Caki2 (cell line): ENCODE results near the gene KDM3B. TPM values are rescaled to one million over a fixed set of nuclear protein-coding genes. Genes with fewer than 3 reads are reported as not detected.
"Not testable (repeated sequence)": the region's sequence is repeated elsewhere in the genome, so short reads cannot be mapped to it uniquely, and the experiment has no call there.

Experiments used
- DNase-seq: peaks from one replicate; pipeline ENCODE4 v3.0.0-alpha.2; 2015; ENCODE audit warnings: low read depth
- in situ Hi-C: cut with HindIII; loops from 2 replicates; pipeline ENCODE4 v1.10.0; 2016; ENCODE audit warnings: low sequenced_read_pairs, low pct_unique_long_range_greater_than_20kb, mixed read lengths
- total RNA-seq: library from RNA; depleted of rRNA; stranded (reverse); fragments of >200 nt; shearing (Covaris generic); gene quantifications from 2 replicates; pipeline ENCODE4 v1.2.3, GENCODE V29; 2014; ENCODE audit warnings: low replicate concordance; rRNA removed

KDM3B gene
- total RNA-seq, 1 experiment from 2014 or later: 16.9 TPM

DNA sequence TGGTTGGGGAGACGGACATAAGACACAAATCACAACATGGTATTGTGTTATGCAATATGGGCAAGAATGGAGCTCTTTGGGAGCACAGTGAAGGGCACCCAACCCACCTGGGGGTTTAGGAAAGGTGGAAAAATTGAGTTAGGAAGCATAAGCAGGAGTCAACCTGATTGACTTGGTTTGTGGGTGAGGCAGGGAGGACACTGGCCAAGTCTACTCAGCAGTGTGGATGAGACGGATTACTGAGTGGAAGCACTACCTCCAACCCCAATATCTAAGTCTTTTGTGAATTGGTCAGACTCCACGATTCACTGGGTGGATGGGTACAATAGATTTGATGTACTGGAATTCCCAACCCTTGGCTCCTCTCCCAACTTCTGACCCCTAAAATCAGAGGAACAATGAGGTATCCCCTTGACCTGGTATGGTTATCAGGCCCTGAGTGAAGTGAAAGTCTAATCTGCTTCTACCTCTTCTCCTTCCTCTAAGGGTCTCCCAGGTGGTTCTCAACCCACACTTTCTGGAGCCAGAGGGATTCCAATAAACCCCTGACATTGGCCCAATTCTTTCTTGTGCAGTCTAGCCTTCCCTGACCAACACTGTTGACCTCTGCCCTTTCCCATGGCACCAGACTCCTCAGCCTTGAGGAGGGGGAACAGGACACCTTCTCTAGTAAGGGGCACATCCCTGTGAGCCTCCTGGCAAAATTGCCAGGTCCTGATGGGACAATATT, 118.0 kb downstream of the KDM3B start:
- in situ Hi-C loops: no loop called here
- DNase-seq: no peak

DNA sequence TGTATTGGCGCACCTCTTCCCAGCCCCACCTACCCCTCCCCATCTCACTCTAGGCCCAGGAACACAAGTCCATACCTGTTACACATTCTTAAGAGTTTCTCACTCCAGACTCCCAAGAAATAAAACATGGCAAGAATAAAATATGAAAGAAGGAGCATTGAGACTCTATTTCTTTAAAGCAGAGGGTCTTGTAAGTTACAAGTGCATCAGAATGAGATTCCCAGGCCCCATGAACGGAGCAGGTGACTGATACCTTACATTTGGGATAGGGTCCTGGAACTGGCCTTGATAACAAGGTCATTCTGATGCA, 118.5 kb downstream of the KDM3B start:
- no peak for DNase-seq
- in situ Hi-C loops: no loop called here

DNA sequence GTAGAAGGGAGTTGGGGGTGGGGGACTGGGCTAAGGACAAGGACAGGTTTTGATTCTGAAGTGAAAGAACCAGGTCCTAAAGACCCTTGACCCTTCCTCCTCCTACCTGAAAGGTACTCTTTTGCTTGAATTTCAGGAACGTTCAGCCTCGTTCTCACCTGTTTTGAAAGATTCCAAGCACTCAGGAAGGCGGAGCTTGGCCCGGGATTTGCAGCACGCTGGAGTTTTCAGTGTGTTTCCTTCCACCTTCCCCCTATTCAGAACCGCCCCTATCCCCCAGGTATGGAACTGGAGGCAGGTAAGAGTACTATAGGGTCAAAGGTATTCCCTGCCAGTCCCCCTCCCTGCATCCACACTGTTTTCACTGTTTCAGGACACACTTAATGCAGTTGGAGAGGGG, 119.9 kb downstream of the KDM3B start:
- no peak for DNase-seq
- in situ Hi-C loops: no loop called here

DNA sequence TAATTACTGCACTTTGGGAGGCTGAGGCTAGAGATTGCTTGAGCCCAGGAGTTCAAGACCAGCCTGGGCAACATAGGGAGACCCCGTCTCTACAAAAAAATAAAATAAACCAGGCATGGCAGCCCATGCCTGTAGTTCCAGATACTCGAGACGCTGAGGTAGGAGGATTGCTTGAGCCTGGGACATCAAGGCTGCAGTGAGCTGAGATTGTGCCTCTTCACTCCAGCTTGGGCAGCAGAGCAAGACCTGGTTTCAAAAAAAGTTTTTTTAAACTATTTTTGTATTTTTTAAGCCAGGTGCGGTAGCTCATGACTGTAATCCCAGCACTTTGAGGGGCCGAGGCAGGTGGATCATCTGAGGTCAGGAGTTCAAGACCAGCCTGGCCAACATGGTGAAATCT, 120.7 kb downstream of the KDM3B start:
- DNase-seq, in situ Hi-C loops: not testable (repeated sequence)

DNA sequence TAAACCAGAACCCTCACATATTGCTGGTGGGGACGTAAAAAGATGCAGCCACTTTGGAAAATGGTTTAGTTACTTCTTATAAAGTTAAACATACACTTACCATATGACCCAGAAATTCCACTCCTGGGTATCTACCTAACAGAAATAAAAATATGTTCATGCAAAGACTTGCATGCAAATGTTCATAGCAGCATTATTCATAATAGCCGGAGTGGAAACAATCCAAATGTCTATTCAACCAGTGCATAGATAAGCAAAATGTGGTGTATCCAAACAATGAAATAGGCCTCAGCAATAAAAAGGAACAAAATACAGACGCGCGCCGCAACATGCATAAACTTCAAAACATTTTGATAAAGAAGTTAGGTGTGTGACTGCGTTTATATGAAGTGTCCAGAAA, 124.4 kb downstream of the KDM3B start:
- DNase-seq: no peak
- in situ Hi-C loops: no loop called here

DNA sequence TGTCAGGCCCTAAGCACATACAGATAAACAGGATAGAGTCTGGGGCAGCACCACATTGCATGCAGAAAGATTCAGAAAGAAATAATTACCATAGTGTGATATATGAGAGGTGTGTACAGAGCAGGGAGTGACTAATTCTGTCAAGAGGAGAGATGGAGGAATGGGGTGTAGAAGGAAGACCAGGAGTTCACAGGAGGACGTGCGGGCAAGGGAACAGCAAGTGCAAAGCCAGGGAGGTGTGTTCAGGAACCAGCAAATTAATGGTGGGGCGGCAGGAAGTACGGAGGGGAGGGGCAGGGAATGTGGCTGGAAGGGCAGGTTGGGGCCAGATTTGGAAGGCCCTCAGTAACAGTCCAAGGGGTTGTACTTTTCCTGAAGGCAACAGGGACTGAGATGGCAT, 130.2 kb downstream of the KDM3B start:
- in situ Hi-C loops: no loop called here
- no peak for DNase-seq

Other genes with a start within 250 kb of the KDM3B start
- not detected in 2 replicates for gene NME5, start 213.3 kb upstream of the KDM3B start, total RNA-seq
- 47.4 and 61.5 TPM in 2 replicates for gene BRD8, start 174.1 kb upstream of the KDM3B start, total RNA-seq
- gene KIF20A, start 173.6 kb upstream of the KDM3B start, total RNA-seq: 33.1 and 43.9 TPM in 2 replicates
- gene CDC23, start 139.4 kb upstream of the KDM3B start, total RNA-seq: 16.0 and 17.6 TPM in 2 replicates
- not detected in 2 replicates for gene GFRA3, start 78.1 kb upstream of the KDM3B start, total RNA-seq
- gene CDC25C, start 20.9 kb upstream of the KDM3B start, total RNA-seq: 8.7 and 13.4 TPM in 2 replicates
- 12.9 and 16.6 TPM in 2 replicates for gene FAM53C, start 14.4 kb upstream of the KDM3B start, total RNA-seq
- 1.5 and 8.9 TPM in 2 replicates for gene REEP2, start 86.4 kb downstream of the KDM3B start, total RNA-seq
- gene EGR1, start 112.8 kb downstream of the KDM3B start, total RNA-seq: 0.75 and 1.0 TPM in 2 replicates
- gene ETF1, start 190.6 kb downstream of the KDM3B start, total RNA-seq: 45.2 and 68.5 TPM in 2 replicates
- 234 and 247 TPM in 2 replicates for gene HSPA9, start 222.7 kb downstream of the KDM3B start, total RNA-seq